A673 (cell line): ENCODE measurements around the gene SUPT3H. TPM values are rescaled to one million over a fixed set of nuclear protein-coding genes. Genes with fewer than 3 reads are reported as not detected.

Experiments used
- BruUV-seq: library from RNA; stranded (reverse); fragments of 400-500 nt; replicated peaks from 2 replicates; lab custom pipeline; 2021; lab: Mats Ljungman, UMichigan
- CTCF ChIA-PET: fragments of 300-600 bp; sonication (Branson Sonifier 250); formaldehyde crosslinking; loops from one replicate; lab custom pipeline; 2022; ENCODE audit warnings: antibody characterized with exemption; lab: Charles Lee
- POLR2A ChIA-PET: fragments of 300-600 bp; sonication (Branson Sonifier 250); formaldehyde crosslinking; loops from one replicate; lab custom pipeline; 2022; ENCODE audit warnings: antibody characterized with exemption; ENCODE audit not compliant: low non-redundant PET; lab: Charles Lee
- DNase-seq: peaks from one replicate; pipeline ENCODE4 v3.0.0-alpha.2; 2015; ENCODE audit warnings: low spot score
- H3K27ac ChIP-seq: fragments of 200-600 bp; sonication (generic); 2 replicates; pipeline ENCODE4 v1.5.1; 2016; ENCODE audit warnings: mixed run types, low read depth, mild to moderate bottlenecking, mixed read lengths, antibody characterized with exemption, low read length; ENCODE audit not compliant: poor library complexity, severe bottlenecking
- H3K27me3 ChIP-seq: fragments of 200-600 bp; sonication (generic); replicated peaks from 2 replicates; pipeline ENCODE4 v1.6.1; 2017; ENCODE audit warnings: mixed run types, low read depth, mild to moderate bottlenecking, mixed read lengths, antibody characterized with exemption, low read length; ENCODE audit not compliant: insufficient read depth, poor library complexity
- H3K36me3 ChIP-seq: fragments of 200-600 bp; sonication (generic); 2 replicates; pipeline ENCODE4 v1.6.1; 2016; ENCODE audit warnings: mixed run types, mild to moderate bottlenecking, mixed read lengths, antibody characterized with exemption, low read length; ENCODE audit not compliant: insufficient read depth, poor library complexity, severe bottlenecking
- H3K4me1 ChIP-seq: fragments of 200-600 bp; sonication (generic); 2 replicates; pipeline ENCODE4 v1.6.1; 2017; ENCODE audit warnings: mixed run types, mild to moderate bottlenecking, mixed read lengths, antibody characterized with exemption, low read length; ENCODE audit not compliant: insufficient read depth, poor library complexity, severe bottlenecking
- H3K4me3 ChIP-seq: fragments of 200-600 bp; sonication (generic); 2 replicates; pipeline ENCODE4 v1.5.1; 2016; ENCODE audit warnings: low read depth, mixed run types, mild to moderate bottlenecking, mixed read lengths, low read length; ENCODE audit not compliant: poor library complexity, severe bottlenecking
- H3K9me3 ChIP-seq: fragments of 200-600 bp; sonication (generic); 2 replicates; pipeline ENCODE4 v1.6.1; 2016; ENCODE audit warnings: mixed run types, low read depth, mild to moderate bottlenecking, mixed read lengths, antibody characterized with exemption, low read length; ENCODE audit not compliant: poor library complexity, severe bottlenecking
- EZH2 ChIP-seq: fragments of 200-600 bp; sonication (generic); IDR thresholded peaks from 2 replicates; pipeline ENCODE4 v1.6.1; 2017; ENCODE audit warnings: borderline replicate concordance, low read depth, mild to moderate bottlenecking, mixed read lengths, antibody characterized with exemption, low read length; ENCODE audit not compliant: poor library complexity, severe bottlenecking
- intact Hi-C: fragments of 100-400 bp; cut with micrococcal nuclease; formaldehyde crosslinking; loops from one replicate; pipeline ENCODE4 v1.10.0; 2022; ENCODE audit not compliant: unreplicated experiment
- total RNA-seq: library from RNA; stranded (reverse); gene quantifications from 2 replicates; pipeline ENCODE4 v1.2.3, GENCODE V29; 2021
- TF ChIP-seq, protein P1 (sequence below): fragments of 300-800, 200-600 bp; sonication (generic); conservative IDR thresholded peaks from 2 replicates; pipeline ENCODE4 v1.5.1; 2017; ENCODE audit warnings: low read depth, mild to moderate bottlenecking, antibody characterized with exemption, low read length, moderate library complexity, mixed read lengths

The SUPT3H gene
- total RNA-seq, 1 experiment from 2014 or later = 10.8 TPM

GRCh38 chr6:45116714-45117410, 260.9 kb downstream of the SUPT3H start:
- no peak for DNase-seq
- H3K27me3 ChIP-seq = no peaks in the 10 kb centered on the region
- no peak overlapping the region for H3K27ac ChIP-seq
- intact Hi-C loops = no loop called here
- H3K4me1 ChIP-seq = peaks cover 6% of the 10 kb centered on the region
- ChIA-PET POLR2A (no interaction called here), CTCF (no interaction called here)
- H3K9me3 ChIP-seq = no peaks in the 10 kb centered on the region
- no peaks in the 10 kb centered on the region for H3K36me3 ChIP-seq
- no peak for TF ChIP-seq EZH2
- TF ChIP-seq, protein P1, sequence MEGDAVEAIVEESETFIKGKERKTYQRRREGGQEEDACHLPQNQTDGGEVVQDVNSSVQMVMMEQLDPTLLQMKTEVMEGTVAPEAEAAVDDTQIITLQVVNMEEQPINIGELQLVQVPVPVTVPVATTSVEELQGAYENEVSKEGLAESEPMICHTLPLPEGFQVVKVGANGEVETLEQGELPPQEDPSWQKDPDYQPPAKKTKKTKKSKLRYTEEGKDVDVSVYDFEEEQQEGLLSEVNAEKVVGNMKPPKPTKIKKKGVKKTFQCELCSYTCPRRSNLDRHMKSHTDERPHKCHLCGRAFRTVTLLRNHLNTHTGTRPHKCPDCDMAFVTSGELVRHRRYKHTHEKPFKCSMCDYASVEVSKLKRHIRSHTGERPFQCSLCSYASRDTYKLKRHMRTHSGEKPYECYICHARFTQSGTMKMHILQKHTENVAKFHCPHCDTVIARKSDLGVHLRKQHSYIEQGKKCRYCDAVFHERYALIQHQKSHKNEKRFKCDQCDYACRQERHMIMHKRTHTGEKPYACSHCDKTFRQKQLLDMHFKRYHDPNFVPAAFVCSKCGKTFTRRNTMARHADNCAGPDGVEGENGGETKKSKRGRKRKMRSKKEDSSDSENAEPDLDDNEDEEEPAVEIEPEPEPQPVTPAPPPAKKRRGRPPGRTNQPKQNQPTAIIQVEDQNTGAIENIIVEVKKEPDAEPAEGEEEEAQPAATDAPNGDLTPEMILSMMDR = no peak
- no peak overlapping the region for H3K4me3 ChIP-seq
- BruUV-seq = no TSS peak

DNA sequence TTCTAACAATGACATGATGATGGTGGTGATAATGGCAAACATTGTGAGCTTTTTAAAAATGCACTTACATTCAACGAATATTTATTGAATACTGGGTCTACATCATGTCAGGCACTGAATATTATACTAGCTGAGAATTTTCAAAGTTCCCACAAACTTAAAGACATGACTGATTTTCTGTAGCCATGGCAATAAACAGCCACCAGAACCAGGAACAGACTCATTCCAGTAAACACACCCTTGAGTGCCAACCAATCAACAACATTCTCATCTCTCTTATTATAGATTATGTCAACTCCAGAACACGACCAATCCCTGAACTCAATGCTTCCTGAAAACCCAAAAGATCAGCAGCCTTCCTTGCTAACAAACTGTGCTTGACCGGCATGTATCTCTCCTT, 262.0 kb downstream of the SUPT3H start:
- no peak overlapping the region for H3K4me3 ChIP-seq
- no peaks in the 10 kb centered on the region for H3K27me3 ChIP-seq
- no peak overlapping the region for H3K27ac ChIP-seq
- no peaks in the 10 kb centered on the region for H3K9me3 ChIP-seq
- intact Hi-C loops = no loop called here
- POLR2A ChIA-PET = no interaction called here
- no peaks in the 10 kb centered on the region for H3K36me3 ChIP-seq
- H3K4me1 ChIP-seq = no peaks in the 10 kb centered on the region
- no peak for DNase-seq
- CTCF ChIA-PET = no interaction called here
- TF ChIP-seq EZH2 = no peak
- TF ChIP-seq, protein P1 = no peak
- BruUV-seq = no TSS peak

GRCh38 chr6:45112711-45113110, 265.0 kb downstream of the SUPT3H start:
- Histone ChIP-seq H3K36me3 (no peaks in the 10 kb centered on the region), H3K27ac (no peak overlapping the region), H3K4me3 (no peak overlapping the region), H3K9me3 (no peaks in the 10 kb centered on the region), H3K4me1 (no peaks in the 10 kb centered on the region), H3K27me3 (no peaks in the 10 kb centered on the region)
- DNase-seq = no peak
- CTCF ChIA-PET = no interaction called here
- TF ChIP-seq EZH2 = no peak
- TF ChIP-seq, protein P1 = no peak
- no TSS peak for BruUV-seq
- intact Hi-C loops = no loop called here
- POLR2A ChIA-PET = no interaction called here
